Hepatocyte (in vitro differentiated cells): Measurements from ENCODE around the gene LIX1.

Experiments
- CTCF ChIP-seq: fragments of 200-600 bp; sonication (generic); IDR thresholded peaks from 2 replicates; pipeline ENCODE4 v1.5.1; 2016; ENCODE audit warnings: antibody characterized with exemption, mild to moderate bottlenecking; ENCODE audit not compliant: poor library complexity
- EZH2phosphoT487 ChIP-seq: fragments of 200-600 bp; sonication (generic); IDR thresholded peaks from one replicate; pipeline ENCODE4 v1.6.1; 2018; ENCODE audit warnings: antibody characterized with exemption, mild to moderate bottlenecking, low read depth, moderate library complexity; ENCODE audit not compliant: unreplicated experiment, severe bottlenecking

GRCh38 chr5:97150401-97150800, 8.0 kb upstream of the LIX1 start:
- TF ChIP-seq EZH2phosphoT487 (no peak), CTCF (no peak)
